HuH-7 (cell line): ENCODE measurements around the gene CGB2.
"Not testable (repeated sequence)": the region's sequence is repeated elsewhere in the genome, so short reads cannot be mapped to it uniquely, and the experiment has no call there.

Source experiments
- DNase-seq: peaks from one replicate; pipeline ENCODE4 v3.0.0; 2011; ENCODE audit warnings: low spot score

CGB2 gene

DNA sequence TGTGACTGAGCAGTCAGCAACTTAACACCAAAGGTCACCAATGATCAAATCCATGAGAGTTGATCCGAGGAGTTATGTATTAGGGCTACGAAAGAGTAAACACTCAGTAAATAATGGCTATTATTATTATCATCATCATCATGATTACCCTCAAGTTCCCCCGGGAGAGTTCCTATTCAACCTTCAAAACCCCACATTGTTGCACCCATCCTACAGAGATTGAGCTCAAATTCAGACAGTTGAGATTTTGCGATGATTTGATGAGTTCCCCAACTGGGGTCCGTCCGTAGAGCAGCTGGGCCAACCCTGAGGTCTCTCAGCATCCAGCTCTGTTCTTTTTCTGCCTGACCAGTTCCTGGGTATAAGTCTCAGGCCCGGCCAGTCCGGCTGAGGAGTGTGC lies 6.4 kb downstream of the CGB2 start:
- not testable (repeated sequence) for DNase-seq

DNA sequence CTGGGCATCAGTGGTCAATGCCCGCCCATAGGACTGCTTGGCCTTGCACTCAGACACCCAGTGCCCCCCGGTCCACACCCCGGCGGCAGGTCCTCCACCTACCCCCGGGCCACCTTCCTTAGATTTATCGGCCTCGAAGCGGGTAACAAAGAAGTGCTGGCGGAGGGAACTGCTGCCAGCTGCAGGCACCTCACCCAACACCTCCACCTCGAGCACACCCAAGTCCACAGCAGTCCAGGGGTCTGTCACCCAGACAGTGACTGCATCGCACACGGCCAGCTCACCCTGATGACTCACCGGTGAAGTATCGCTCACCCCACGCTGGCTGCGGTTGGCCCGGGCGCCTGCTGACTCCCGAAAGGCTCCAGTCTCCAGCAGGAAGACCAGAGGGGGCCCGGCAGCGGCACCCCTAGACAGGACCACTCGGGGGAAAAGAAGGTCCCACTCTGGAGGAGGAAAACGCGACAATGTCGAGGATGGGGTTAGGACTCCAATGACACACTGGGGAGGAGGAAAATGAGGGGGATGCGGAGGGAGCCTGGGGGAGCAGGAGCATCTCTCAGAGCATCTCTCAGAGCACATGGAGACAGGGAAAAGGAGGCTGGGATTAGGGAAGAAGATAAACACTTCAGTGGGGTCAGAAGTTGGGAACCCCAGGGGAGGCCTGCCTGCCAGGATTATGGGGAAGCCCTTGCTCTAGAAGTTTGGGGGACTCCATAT lies 7.0 kb downstream of the CGB2 start:
- DNase-seq, result not testable (repeated sequence)

DNA sequence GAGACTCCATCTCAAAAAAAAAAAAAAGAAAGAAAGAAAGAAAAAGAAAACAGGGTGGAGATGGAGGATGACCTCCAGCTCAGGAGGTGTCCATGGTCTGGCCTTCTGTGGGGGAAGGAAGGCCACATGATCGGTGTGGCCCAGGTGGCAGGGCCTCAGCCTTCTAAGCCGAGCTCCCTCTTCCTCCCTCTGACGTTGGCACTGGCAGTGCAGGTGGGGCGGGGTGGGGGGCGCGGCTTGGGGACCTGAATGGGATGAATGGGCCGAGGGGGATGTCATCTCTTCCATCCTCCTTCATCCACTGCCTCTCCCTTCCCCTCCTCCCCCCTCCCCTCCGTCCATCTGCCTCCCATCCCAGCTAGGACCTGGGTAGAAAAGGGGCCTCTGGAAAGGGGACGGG lies 8.0 kb downstream of the CGB2 start:
- DNase-seq, result not testable (repeated sequence)

DNA sequence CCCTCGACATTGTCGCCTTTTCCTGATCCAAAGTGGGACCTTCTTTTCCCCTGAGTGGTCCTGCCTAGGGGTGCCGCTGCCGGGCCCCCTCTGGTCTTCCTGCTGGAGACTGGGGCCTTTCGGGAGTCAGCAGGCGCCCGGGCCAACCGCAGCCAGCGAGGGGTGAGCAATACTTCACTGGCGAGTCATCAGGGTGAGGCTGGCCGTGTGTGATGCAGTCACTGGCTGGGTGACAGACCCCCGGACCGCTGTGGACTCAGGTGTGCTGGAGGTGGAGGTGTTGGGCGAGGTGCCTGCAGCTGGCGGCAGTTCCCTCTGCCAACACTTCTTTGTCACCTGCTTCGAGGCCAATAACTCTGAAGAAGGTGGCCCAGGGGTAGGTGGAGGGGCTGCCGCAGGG lies 10.5 kb downstream of the CGB2 start:
- no peak for DNase-seq

DNA sequence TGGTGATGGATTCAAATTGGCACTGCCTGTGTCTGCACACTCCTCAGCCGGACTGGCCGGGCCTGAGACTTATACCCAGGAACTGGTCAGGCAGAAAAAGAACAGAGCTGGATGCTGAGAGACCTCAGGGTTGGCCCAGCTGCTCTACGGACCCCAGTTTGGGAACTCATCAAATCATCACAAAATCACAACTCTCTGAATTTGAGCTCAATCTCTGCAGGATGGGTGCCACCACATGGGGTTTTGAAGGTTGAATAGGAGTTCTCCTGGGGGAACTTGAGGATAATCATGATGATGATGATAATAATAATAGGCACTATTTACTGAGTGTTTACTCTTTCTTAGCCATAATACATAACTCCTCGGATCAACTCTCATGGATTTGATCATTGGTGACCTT lies 11.0 kb downstream of the CGB2 start:
- DNase-seq, result not testable (repeated sequence)

DNA sequence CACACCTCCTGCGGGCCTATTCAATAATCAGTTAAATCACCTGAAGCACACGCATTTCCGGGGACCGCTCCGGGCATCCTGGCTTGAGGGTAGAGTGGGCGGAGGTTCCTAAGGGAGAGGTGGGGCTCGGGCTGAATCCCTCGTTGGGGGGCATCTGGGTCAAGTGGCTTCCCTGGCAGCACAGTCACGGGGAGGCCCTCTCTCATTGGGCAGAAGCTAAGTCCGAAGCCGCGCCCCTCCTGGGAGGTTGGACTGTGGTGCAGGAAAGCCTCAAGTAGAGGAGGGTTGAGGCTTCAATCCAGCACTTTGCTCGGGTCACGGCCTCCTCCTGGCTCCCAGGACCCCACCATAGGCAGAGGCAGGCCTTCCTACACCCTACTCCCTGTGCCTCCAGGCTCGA lies 11.9 kb downstream of the CGB2 start, which contains the start of gene CGB5:
TSS of gene CGB5 (plus strand) at position 301 of the 400 bp plus-strand sequence. CDS start 362 bp downstream, outside the sequence.
- not testable (repeated sequence) for DNase-seq

DNA sequence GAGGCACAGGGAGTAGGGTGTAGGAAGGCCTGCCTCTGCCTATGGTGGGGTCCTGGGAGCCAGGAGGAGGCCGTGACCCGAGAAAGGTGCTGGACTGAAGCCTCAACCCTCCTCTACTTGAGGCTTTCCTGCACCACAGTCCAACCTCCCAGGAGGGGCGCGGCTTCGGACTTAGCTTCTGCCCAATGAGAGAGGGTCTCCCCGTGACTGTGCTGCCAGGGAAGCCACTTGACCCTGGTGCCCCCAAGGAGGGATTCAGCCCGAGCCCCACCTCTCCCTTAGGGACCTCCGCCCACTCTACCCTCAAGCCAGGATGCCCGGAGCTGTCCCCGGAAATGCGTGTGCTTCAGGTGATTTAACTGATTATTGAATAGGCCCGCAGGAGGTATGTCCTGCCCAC lies 17.3 kb downstream of the CGB2 start, which contains the start of gene CGB8:
TSS of gene CGB8 (minus strand) at position 101 of the 400 bp plus-strand sequence. CDS start 372 bp downstream, outside the sequence.
- DNase-seq, result not testable (repeated sequence)

DNA sequence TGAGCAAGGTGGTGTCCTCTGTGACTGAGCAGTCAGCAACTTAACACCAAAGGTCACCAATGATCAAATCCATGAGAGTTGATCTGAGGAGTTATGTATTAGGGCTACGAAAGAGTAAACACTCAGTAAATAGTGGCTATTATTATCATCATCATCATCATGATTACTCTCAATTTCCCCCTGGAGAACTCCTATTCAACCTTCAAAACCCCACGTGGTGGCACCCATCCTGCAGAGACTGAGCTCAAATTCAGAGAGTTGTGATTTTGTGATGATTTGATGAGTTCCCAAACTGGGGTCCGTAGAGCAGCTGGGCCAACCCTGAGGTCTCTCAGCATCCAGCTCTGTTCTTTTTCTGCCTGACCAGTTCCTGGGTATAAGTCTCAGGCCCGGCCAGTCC lies 18.1 kb downstream of the CGB2 start:
- DNase-seq, result not testable (repeated sequence)

DNA sequence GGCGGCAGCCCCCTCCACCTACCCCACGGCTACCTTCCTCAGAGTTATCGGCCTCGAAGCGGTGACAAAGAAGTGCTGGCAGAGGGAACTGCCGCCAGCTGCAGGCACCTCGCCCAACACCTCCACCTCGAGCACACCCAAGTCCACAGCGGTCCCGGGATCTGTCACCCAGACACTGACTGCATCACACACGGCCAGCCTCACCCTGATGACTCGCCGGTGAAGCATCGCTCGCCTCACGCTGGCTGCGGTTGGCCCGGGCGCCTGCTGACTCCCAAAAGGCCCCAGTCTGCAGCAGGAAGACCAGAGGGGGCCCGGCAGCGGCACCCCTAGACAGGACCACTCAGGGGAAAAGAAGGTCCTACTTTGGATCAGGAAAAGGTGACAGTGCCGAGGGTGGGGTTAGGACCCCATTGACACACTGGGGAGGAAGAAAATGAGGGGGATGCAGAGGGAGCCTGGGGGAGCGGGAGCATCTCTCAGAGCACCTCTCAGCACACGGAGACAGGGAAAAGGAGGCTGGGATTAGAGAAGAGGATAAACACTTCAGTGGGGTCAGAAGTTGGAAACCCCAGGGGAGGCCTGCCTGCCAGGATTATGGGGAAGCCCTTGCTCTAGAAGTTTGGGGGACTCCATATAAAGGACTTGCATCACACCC lies 18.8 kb downstream of the CGB2 start:
- not testable (repeated sequence) for DNase-seq

DNA sequence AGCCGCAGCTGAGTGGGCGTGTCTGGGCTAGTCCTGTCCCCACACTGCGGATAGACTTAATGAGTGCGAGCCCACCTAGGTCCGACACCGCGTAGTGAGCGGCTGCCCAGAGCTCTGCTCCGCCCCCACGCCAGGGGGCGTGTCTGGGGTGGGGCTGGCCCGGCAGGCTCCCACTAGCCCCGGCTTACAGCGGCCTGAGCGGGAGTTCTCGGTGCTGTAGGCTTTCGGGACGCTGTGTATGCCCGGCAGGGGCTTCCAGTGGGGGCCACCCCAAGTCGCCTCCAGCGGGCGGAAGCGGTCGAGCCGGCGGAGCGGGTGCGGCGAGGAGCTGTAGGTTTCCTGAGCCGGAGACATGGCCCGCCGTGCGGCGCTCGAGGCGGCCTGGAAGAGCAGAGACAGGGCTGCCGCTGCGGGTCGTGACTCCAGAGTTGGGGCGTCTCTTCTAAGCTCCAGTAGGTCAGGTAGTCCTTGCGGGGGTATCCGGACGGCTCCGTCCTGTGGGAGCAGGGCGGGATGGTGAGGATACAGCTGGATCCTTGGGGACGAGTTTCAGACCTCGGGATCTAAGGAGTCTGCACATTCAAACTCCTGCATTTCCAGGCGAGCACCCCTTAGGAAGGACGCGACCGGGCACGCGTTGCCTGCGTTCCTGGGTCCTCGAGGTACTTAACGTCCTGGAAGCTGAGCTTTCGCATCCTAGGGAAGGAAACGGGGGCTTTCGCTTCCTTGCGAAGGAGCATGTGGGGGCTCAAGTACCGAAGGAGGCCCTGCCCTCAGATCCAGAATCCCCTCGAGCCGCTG lies 24.6 kb downstream of the CGB2 start:
- peak; percentile 95 for DNase-seq

DNA sequence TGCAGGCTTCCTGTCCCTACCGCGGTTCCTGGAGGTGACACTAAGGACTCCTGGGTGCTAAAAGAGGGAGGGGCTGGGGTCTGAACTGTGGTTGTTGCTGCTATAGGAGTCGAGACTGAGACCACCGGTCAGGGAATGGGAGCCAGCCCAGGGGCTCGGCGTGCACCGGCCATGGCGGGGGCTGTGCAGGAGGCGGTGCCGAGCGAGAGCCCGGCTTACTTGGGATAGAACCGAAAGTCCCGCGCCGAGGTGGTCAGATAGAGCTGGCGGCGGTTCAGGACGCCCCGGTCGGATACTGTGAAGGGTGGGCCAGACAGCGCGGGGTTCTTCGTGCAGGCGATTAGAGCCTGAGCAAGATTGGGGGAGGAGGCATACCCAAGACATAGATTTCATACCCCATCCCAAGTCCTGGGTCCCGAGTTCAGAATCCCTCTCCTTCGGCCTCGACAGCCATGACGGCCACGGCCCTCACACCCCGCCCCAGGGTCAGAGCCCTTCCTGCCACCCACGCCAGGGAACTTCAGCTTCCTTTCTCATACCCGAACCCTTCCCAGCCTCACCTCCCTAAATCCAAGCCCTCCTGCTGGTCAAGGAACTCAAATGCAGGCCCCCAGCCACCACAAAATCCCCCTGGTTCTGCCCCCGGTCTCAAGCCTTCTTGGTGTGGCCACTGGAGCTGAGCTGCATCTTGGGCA lies 25.4 kb downstream of the CGB2 start:
- not testable (repeated sequence) for DNase-seq

DNA sequence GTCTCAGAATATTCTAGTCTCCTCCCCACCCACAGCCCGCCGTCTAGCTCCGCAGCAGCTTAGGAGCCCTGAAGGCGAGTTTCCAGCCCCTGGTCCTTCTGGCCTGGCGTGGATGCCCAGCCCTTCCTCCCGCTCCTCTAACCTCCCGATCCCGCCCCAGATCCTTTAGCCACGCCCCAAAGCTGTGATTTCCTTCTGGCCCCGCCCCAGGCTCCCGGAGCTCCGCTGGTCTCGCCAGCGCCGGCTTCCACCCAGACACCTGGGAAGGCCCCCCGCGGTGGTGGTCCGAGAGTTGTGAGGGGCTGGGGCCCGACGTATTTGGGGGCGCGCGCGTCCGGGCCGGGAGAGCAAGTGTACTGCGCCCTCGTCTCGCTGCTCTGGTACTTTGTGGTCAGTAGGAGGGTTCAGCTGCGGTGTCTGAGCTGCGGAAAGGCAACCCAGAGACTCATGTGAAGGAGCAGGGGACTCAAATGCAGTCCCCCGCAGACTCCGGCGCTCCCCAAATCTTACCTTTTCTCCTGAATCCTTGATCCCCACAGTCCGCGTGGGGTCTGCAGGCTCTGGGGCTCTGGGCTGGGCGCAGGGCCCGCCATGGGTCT lies 26.0 kb downstream of the CGB2 start, which contains the start of gene CGB7:
TSS of gene CGB7 (minus strand) at position 114 of the 599 bp plus-strand sequence. CDS start 2,374 bp downstream, outside the sequence.
- DNase-seq, result peak; percentile 85

DNA sequence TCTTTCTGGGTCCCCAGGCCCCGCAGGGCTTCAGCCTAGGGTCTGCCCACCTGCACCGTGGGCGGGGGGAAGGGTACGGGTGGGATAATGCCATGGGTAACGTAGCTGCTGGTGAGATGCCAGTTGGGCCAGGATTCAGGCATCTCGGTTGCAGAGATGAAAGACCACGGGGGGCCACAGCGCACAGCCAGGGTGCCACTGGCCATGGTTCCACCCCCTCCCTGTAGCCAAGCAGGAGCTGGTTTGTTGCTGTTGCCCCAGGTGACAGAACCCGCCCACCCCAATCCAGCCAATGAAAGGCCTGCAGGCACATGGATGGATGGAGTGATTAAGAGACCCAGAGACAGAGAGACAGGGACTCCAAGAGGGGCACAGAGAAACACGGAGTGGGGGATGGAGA lies 26.9 kb downstream of the CGB2 start:
- DNase-seq, result no peak

DNA sequence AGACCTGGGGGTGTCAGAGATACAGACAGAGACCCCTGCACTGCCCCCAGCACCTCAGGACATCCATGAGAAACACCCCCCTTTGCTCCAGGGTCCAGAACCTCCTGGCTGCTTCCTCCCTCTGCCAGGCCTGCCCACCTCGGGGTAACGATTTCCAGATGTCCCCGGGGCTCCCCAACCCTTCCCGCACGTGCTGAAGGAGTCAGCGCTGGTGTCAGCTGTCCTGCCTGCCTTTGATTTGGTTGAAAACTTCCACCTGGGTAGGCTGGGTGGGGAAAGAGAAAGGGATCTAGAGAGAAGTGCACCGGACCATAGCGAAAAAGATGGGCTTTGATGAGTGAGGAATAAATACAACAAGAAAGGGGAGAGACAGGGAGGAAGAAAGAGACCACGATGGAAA lies 27.4 kb downstream of the CGB2 start:
- DNase-seq, result no peak

DNA sequence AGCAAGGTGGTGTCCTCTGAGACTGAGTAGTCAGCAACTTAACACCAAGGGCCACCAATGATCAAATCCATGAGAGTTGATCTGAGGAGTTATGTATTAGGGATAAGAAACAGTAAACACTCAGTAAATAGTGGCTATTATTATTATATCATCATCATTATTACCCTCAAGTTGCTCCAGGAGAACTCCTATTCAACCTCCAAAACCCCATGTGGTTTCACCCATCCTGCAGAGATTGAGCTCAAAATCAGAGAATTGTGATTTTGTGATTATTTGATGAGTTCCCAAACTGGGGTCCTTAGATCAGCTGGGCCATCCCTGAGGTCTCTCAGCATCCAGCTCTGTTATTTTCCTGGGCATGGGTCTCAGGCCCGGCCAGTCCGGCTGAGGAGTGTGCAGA lies 29.3 kb downstream of the CGB2 start:
- no peak for DNase-seq

DNA sequence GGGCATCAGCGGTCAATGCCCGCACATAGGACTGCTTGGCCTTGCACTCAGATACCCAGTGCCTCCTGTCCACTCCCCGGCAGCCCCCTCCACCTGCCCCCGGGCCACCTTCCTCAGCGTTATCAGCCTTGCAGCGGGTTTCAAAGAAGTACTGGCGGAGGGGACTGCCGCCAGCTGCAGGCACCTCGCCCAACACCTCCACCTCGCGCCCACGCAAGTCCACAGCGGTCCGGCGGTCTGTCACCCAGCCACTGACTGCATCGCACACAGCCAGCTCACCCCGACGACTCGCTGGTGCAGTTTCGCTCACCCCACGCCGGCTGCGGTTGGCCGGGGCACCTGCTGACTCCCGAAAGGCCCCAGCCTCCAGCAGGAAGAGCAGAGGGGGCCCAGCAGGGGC lies 29.8 kb downstream of the CGB2 start:
- DNase-seq, result no peak

DNA sequence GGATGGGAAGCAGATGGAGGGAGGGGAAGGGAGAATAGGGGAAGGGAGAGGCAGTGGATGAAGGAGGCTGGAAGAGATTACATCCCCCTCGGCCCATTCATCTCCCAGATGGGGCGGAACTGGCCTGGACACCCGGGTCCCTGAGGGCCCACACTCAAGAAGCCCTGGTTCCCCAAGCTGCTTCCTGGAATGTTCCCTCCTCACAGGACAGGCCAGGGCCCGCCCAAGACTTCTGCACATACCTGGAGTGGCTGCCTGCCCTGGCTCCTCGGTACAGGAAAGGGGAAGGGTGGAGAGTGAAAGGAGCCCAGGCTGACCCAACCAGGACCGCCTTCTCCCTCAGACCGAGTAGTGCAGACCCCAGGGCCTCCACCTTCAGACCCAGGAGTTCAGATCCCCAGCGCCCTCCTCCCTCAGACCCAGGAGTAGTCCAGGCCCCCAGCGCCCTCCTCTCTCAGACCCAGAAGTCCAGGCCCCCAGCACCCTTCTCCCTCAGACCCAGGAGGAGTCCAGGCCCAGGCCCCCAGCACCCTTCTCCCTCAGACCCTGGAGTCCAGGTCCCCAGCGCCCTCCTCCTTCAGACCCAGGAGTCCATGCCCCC lies 32.4 kb downstream of the CGB2 start:
- no peak for DNase-seq

DNA sequence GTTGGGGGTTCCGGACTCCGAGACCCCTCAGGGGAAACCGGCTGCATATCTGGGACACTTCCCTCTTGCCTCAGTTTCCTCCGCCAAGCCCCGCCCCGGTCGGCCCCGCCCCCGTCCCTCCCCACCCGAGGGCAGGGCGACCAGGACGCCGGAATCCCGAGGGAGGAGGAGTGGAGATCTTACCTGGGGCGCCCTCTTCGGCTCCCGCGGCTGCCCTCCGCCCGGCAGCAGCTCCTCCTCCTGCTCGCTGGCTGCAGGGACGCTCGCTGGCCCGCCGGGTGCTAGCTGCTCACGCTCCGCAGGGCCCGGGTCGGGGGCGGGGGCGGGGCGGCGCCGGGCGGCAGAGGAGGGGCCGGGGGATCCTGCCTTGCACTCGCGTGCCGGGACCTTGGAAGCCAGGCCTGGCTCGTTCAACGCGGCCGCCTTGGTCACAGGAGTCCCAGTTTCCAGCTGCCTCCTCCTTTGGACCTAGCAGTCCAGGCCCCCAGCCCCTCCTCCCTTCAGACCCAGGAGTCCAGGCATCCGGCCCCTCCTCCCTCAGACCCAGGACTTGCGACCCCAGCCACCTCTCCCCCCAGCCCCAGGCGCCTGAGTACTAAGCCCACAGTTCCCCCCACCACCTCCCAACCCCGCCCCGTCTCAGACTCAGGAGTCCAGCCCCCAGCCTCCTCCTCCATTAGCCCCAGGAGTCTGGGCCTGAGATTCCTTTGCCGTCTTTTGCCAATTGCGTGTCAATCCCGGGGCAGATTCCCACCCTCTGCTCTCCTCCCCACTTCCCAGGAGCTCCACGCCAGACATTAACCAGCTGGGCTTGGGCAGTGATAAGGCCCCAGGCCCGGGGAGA lies 33.3 kb downstream of the CGB2 start, which contains the start of gene NTF4:
TSS of gene NTF4 (minus strand) at position 51 of the 844 bp plus-strand sequence. CDS start 2,821 bp downstream, outside the sequence.
- peak; percentile 79 for DNase-seq

DNA sequence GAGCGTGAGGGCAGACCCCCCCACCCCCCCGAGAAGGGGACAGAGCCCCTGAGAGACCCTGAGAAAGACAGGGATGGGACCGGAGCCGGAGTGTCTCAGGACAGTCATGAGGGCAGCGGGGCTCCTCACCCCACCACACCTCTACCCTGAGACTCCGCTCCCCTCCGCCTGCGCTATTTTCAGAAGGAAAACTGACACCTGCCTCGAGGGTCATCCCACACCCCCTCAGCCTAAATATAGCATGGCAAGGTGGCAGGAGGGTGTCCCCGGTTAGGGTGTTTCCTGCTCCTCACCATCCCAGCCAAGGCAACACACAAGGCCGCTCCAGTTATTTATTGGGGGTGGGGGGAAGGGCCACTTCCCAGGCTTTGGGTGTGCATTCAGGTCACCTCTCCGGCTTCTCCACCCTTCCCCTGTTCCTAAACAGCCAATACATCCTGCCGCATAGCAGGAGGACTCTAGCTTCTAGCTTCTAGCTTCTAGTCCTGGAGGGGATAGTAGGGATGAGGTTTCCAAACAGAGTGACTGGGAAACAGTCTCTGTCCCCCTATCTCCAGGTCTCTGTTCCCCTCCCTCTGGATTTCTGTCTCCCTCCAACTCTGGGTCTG lies 34.3 kb downstream of the CGB2 start:
- DNase-seq, result no peak
